ENCODE data around the gene THEMIS. TPM values are rescaled to one million over a fixed set of nuclear protein-coding genes. Genes with fewer than 3 reads are reported as not detected.
A peak's percentile ranks its signal among the peaks of the same experiment; 100 is the strongest.

Gene THEMIS
- total RNA-seq, 3 donors from 2014 or later = 1.2 to 2.7 (median 2.0) TPM

- H3K9me3 ChIP-seq = no peaks in the 10 kb centered on the region
- no peak for TF ChIP-seq CTCF (IDR thresholded peaks at IDR 0.05)
- no peak overlapping the region for H3K4me3 ChIP-seq
- intact Hi-C loops (cut with DNase I, micrococcal nuclease) = no loop called here
- ATAC-seq (peak; percentile 48), DNase-seq (no peak)
- no peaks in the 10 kb centered on the region for H3K36me3 ChIP-seq (ENCODE audit: low read depth)
- no peaks in the 10 kb centered on the region for H3K4me1 ChIP-seq (ENCODE audit: low read depth)
Observed at GRCh38 chr6:127939442-127940066, 38.7 kb upstream of the THEMIS start.

- no peak for ATAC-seq
- Histone ChIP-seq H3K4me3 (no peak overlapping the region), H3K9me3 (no peaks in the 10 kb centered on the region), H3K4me1 (ENCODE audit: low read depth) (no peaks in the 10 kb centered on the region), H3K36me3 (ENCODE audit: low read depth) (no peaks in the 10 kb centered on the region)
- no peak for TF ChIP-seq CTCF (IDR thresholded peaks at IDR 0.05)
- intact Hi-C loops (cut with DNase I, micrococcal nuclease) = no loop called here
- DNase-seq = no peak
Observed at GRCh38 chr6:127938701-127939100, 37.8 kb upstream of the THEMIS start.

GRCh38 chr6:127937747-127938146 is 36.9 kb upstream of the THEMIS start:
- no peak for ATAC-seq
- TF ChIP-seq CTCF (IDR thresholded peaks at IDR 0.05) = no peak
- DNase-seq = no peak
- Histone ChIP-seq H3K9me3 (peaks cover 2% of the 10 kb centered on the region), H3K4me1 (ENCODE audit: low read depth) (no peaks in the 10 kb centered on the region), H3K36me3 (ENCODE audit: low read depth) (no peaks in the 10 kb centered on the region), H3K4me3 (no peak overlapping the region)
- intact Hi-C loops (cut with DNase I, micrococcal nuclease) = no loop called here

GRCh38 chr6:127937102-127937501 is 36.2 kb upstream of the THEMIS start:
- Histone ChIP-seq H3K4me3 (no peak overlapping the region), H3K4me1 (ENCODE audit: low read depth) (no peaks in the 10 kb centered on the region), H3K9me3 (peaks cover 7% of the 10 kb centered on the region), H3K36me3 (ENCODE audit: low read depth) (no peaks in the 10 kb centered on the region)
- no peak for DNase-seq
- no peak for TF ChIP-seq CTCF (IDR thresholded peaks at IDR 0.05)
- no peak for ATAC-seq
- intact Hi-C loops (cut with DNase I, micrococcal nuclease) = no loop called here

- DNase-seq (no peak), ATAC-seq (no peak)
- intact Hi-C loops (cut with DNase I, micrococcal nuclease) = no loop called here
- H3K36me3 ChIP-seq (ENCODE audit: low read depth) = no peaks in the 10 kb centered on the region
- H3K4me1 ChIP-seq (ENCODE audit: low read depth) = no peaks in the 10 kb centered on the region
- H3K4me3 ChIP-seq = no peak overlapping the region
- H3K9me3 ChIP-seq = peaks cover 7% of the 10 kb centered on the region
- TF ChIP-seq CTCF (IDR thresholded peaks at IDR 0.05) = no peak
Observed at GRCh38 chr6:127934956-127935355, 34.1 kb upstream of the THEMIS start.

Data from mucosa of descending colon (tissue), 3 donors.